Nephron (organoid): ENCODE measurements around the gene KRTAP5-10.
A peak's percentile ranks its signal among the peaks of the same experiment; 100 is the strongest.
"Not testable (repeated sequence)": the region's sequence is repeated elsewhere in the genome, so short reads cannot be mapped to it uniquely, and the experiment has no call there.

Experiments used
- H3K27ac Mint-ChIP-seq, 3 experiments: 2 replicates each; pipeline ENCODE4 v1.8.0; 2020; ENCODE audit warnings: mixed read lengths in 3 of 3, mild to moderate bottlenecking in 2 of 3, moderate library complexity in 1 of 3
- H3K27me3 Mint-ChIP-seq: 2 replicates; pipeline ENCODE4 v1.8.0; 2021; ENCODE audit warnings: low read depth, mild to moderate bottlenecking, moderate library complexity, mixed read lengths
- H3K36me3 Mint-ChIP-seq: 2 replicates; pipeline ENCODE4 v1.8.0; 2020; ENCODE audit warnings: low read depth, mixed read lengths
- H3K4me1 Mint-ChIP-seq: 2 replicates; pipeline ENCODE4 v1.8.0; 2020; ENCODE audit warnings: mixed read lengths
- H3K4me3 Mint-ChIP-seq, 3 experiments: 2 replicates each; pipeline ENCODE4 v1.8.0; 2020; ENCODE audit warnings: mild to moderate bottlenecking in 3 of 3, mixed read lengths in 3 of 3, moderate library complexity in 2 of 3
- H3K9me3 Mint-ChIP-seq: 2 replicates; pipeline ENCODE4 v1.8.0; 2020; ENCODE audit warnings: mixed read lengths
- CTCF ChIP-seq, 3 experiments: fragments of 200-600 bp; sonication (generic); IDR thresholded peaks; one replicate each; pipeline ENCODE4 v1.5.0; 2021; ENCODE audit warnings: antibody characterized with exemption in 3 of 3; ENCODE audit not compliant: unreplicated experiment in 3 of 3

The KRTAP5-10 gene

GRCh38 chr11:71538666-71538990 lies 26.7 kb upstream of the KRTAP5-10 start:
- H3K27ac Mint-ChIP-seq: peak overlapping the region in 1 of 3 experiments; percentile 13
- H3K36me3 Mint-ChIP-seq: peaks cover 4% of the 10 kb centered on the region
- no peak for TF ChIP-seq CTCF (IDR thresholded peaks at IDR 0.05; ENCODE audit: unreplicated experiment in 3 of 3)
- peaks cover 21% of the 10 kb centered on the region for H3K4me1 Mint-ChIP-seq
- H3K27me3 Mint-ChIP-seq: peaks cover 10% of the 10 kb centered on the region
- no peaks in the 10 kb centered on the region for H3K9me3 Mint-ChIP-seq
- H3K4me3 Mint-ChIP-seq: no peak overlapping the region

GRCh38 chr11:71539017-71539416 lies 26.3 kb upstream of the KRTAP5-10 start:
- H3K9me3 Mint-ChIP-seq: no peaks in the 10 kb centered on the region
- H3K27ac Mint-ChIP-seq: peak overlapping the region in 1 of 3 experiments; percentile 13
- peaks cover 25% of the 10 kb centered on the region for H3K4me1 Mint-ChIP-seq
- H3K4me3 Mint-ChIP-seq: no peak overlapping the region
- H3K36me3 Mint-ChIP-seq: peaks cover 4% of the 10 kb centered on the region
- no peak for TF ChIP-seq CTCF (IDR thresholded peaks at IDR 0.05; ENCODE audit: unreplicated experiment in 3 of 3)
- H3K27me3 Mint-ChIP-seq: peaks cover 10% of the 10 kb centered on the region

- H3K36me3 Mint-ChIP-seq: not testable (repeated sequence)
Measured at GRCh38 chr11:71539971-71540370, 25.4 kb upstream of the KRTAP5-10 start.

GRCh38 chr11:71540521-71541304 lies 24.6 kb upstream of the KRTAP5-10 start:
- peaks cover 26% of the 10 kb centered on the region for H3K4me1 Mint-ChIP-seq
- H3K9me3 Mint-ChIP-seq, H3K4me3 Mint-ChIP-seq, H3K27ac Mint-ChIP-seq, H3K36me3 Mint-ChIP-seq: not testable (repeated sequence)
- peaks cover 10% of the 10 kb centered on the region for H3K27me3 Mint-ChIP-seq

More at GRCh38 chr11:71539971-71540370, 25.4 kb upstream of the KRTAP5-10 start:
- H3K9me3 Mint-ChIP-seq, H3K4me3 Mint-ChIP-seq, H3K27ac Mint-ChIP-seq: not testable (repeated sequence)
- peaks cover 10% of the 10 kb centered on the region for H3K27me3 Mint-ChIP-seq
- peaks cover 31% of the 10 kb centered on the region for H3K4me1 Mint-ChIP-seq

- Mint-ChIP-seq H3K4me3 (no peak overlapping the region), H3K4me1 (peaks cover 26% of the 10 kb centered on the region), H3K9me3 (peaks cover 10% of the 10 kb centered on the region), H3K27me3 (peaks cover 11% of the 10 kb centered on the region), H3K27ac (no peak overlapping the region), H3K36me3 (peaks cover 4% of the 10 kb centered on the region)
- no peak for TF ChIP-seq CTCF (IDR thresholded peaks at IDR 0.05; ENCODE audit: unreplicated experiment in 3 of 3)
Measured at GRCh38 chr11:71542382-71542781, 23.0 kb upstream of the KRTAP5-10 start.

- H3K36me3 Mint-ChIP-seq: peaks cover 4% of the 10 kb centered on the region
- no peak overlapping the region for H3K4me3 Mint-ChIP-seq
- H3K27me3 Mint-ChIP-seq: peaks cover 11% of the 10 kb centered on the region
- peaks cover 10% of the 10 kb centered on the region for H3K9me3 Mint-ChIP-seq
- H3K4me1 Mint-ChIP-seq: peaks cover 26% of the 10 kb centered on the region
- no peak for TF ChIP-seq CTCF (IDR thresholded peaks at IDR 0.05; ENCODE audit: unreplicated experiment in 3 of 3)
- peak overlapping the region in 2 of 3 experiments; percentile 22 to 66 for H3K27ac Mint-ChIP-seq
Measured at GRCh38 chr11:71542879-71543777, 22.2 kb upstream of the KRTAP5-10 start.
